Body of pancreas (tissue), 4 donors: ENCODE data around the gene DENND1A. TPM values are rescaled to one million over a fixed set of nuclear protein-coding genes. Genes with fewer than 3 reads are reported as not detected.

Experiments used
- ATAC-seq: fragments of 150-250 bp; one replicate; pipeline ENCODE4 v1.9.1; 2016
- DNase-seq, 4 donors: peaks; one replicate each; pipeline ENCODE4 v3.0.0-alpha.2; 2019
- H3K27ac ChIP-seq, 4 donors: fragments of 200-600 bp; sonication (generic); 1 replicate in 3 of 4; 2 replicates in 1 of 4; pipeline versions ENCODE4 v1.5.1 to v1.6.1; 2016 to 2019; ENCODE audit warnings: mild to moderate bottlenecking in 1 of 4, mixed read lengths in 1 of 4, moderate library complexity in 1 of 4
- H3K27me3 ChIP-seq, 2 donors: fragments of 200-600 bp; sonication (generic); one replicate each; pipeline ENCODE4 v1.6.0; 2016; ENCODE audit warnings: mild to moderate bottlenecking in 1 of 2
- H3K36me3 ChIP-seq, 2 donors: fragments of 200-600 bp; sonication (generic); replicated peaks in 1 of 2; 2 replicates each; pipeline ENCODE4 v1.5.1; 2016; ENCODE audit warnings: low read depth in 2 of 2; ENCODE audit not compliant: insufficient read depth in 1 of 2
- H3K4me1 ChIP-seq: fragments of 200-600 bp; sonication (generic); one replicate; pipeline ENCODE4 v1.6.0; 2016
- H3K4me3 ChIP-seq, 2 donors: fragments of 200-600 bp; sonication (generic); 1 replicate in 1 of 2; 2 replicates in 1 of 2; pipeline ENCODE4 v1.5.1; 2016 to 2019
- H3K9me3 ChIP-seq, 3 donors: fragments of 200-600 bp; sonication (generic); 1 replicate in 2 of 3; 2 replicates in 1 of 3; pipeline ENCODE4 v1.5.1; 2016
- CTCF ChIP-seq, 7 experiments: fragments of 450-650 bp in 4 of 7; fragments of 200-600 bp in 3 of 7; sonication (generic) in 3 of 7; IDR thresholded peaks; one replicate each; pipeline ENCODE4 v1.5.1; 2016 to 2019; ENCODE audit warnings: antibody characterized with exemption in 7 of 7
- POLR2A ChIP-seq, 3 donors: fragments of 450-650 bp; IDR thresholded peaks; one replicate each; pipeline ENCODE4 v1.6.1; 2016; ENCODE audit warnings: antibody characterized with exemption in 3 of 3, mild to moderate bottlenecking in 2 of 3
- WGBS, 2 donors: methylation state at CpG; one replicate each; pipeline ENCODE4 v1.1.5; 2017; 5-methylcytosine and 5-hydroxymethylcytosine counted together
- intact Hi-C: fragments of 100-400 bp; cut with DNase I; formaldehyde crosslinking; loops from one replicate; pipeline ENCODE4 v1.15.1; 2023
- total RNA-seq, 2 donors: library from RNA; depleted of rRNA; stranded (reverse); fragments of >200 nt; gene quantifications; one replicate each; pipeline ENCODE4 v1.1.0, GENCODE V29; 2016

Gene DENND1A
- total RNA-seq, 2 donors from 2014 or later, result 7.6 to 8.6 TPM

GRCh38 chr9:123397975-123398374 lies 532.0 kb downstream of the DENND1A start:
- no peak for ATAC-seq
- Histone ChIP-seq H3K27ac (no peak overlapping the region), H3K9me3 (no peaks in the 10 kb centered on the region), H3K4me3 (no peak overlapping the region), H3K27me3 (no peaks in the 10 kb centered on the region), H3K36me3 (no peaks in the 10 kb centered on the region), H3K4me1 (no peaks in the 10 kb centered on the region)
- DNase-seq, result no peak
- WGBS, 2 donors, result 86 to 88% methylated on average over 4 of the region's 4 CpGs
- TF ChIP-seq POLR2A (IDR thresholded peaks at IDR 0.05) (no peak), CTCF (IDR thresholded peaks at IDR 0.05) (no peak)
- intact Hi-C loops, result no loop called here

DNA sequence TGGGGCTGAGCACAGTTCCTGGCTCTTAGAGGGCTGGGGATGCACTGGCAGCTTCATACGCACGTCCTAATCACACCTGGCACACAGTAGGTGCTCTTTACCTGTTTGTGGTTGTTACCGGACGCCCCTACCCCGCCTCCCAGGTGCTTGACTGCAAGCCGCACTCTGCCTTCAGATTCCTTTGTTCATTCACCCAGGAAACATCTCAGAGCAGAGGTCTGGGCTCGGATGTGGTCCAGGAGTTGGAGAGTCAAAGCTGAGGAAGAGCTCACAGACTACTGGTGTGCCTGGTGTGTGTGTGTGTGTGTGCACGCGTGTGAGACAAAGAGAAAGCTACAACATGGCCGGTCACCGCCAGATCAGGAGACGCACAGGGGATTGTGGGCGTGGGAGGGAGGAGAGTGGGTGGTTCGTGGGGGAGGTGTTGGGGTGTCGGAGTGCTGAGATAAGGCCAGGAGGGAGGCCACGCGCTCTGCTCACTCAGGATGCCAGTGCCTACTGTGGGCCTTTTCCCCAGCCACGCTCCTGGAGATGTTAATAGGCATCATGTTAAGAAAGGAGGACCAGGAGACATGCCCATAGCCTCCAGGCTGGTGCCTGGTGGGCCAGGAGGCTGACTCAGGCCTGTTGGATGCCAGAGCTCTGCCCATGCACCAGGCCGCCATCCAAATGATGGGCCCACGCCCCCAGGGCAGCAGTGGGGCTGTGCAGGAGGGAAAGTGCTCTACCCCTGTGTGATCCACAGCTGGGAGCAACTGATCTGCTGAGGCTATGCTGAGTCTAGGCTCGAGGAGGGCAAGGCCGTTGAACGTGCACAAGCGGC lies 534.0 kb downstream of the DENND1A start:
- Histone ChIP-seq H3K36me3 (no peaks in the 10 kb centered on the region), H3K27me3 (no peaks in the 10 kb centered on the region), H3K4me3 (no peak overlapping the region), H3K27ac (no peak overlapping the region), H3K4me1 (no peaks in the 10 kb centered on the region), H3K9me3 (no peaks in the 10 kb centered on the region)
- TF ChIP-seq POLR2A (IDR thresholded peaks at IDR 0.05) (no peak), CTCF (IDR thresholded peaks at IDR 0.05) (no peak)
- DNase-seq (no peak), ATAC-seq (no peak)
- 90 to 91% methylated on average over 17 to 24 of the region's 24 CpGs for WGBS, 2 donors
- intact Hi-C loops, result no loop called here

- H3K4me3 ChIP-seq, result no peak overlapping the region
- no peaks in the 10 kb centered on the region for H3K27me3 ChIP-seq
- DNase-seq (no peak), ATAC-seq (no peak)
- H3K9me3 ChIP-seq, result no peaks in the 10 kb centered on the region
- no peaks in the 10 kb centered on the region for H3K4me1 ChIP-seq
- H3K27ac ChIP-seq, result no peak overlapping the region
- WGBS, 2 donors, result 62% methylated on average over 5 of the region's 5 CpGs; no CpG with 5 or more reads in 1 of the 2 donors
- intact Hi-C loops, result no loop called here
- no peaks in the 10 kb centered on the region for H3K36me3 ChIP-seq
- no peak for TF ChIP-seq POLR2A (IDR thresholded peaks at IDR 0.05)
- TF ChIP-seq CTCF (IDR thresholded peaks at IDR 0.05), result no peak
Observed at GRCh38 chr9:123395276-123395688, 534.6 kb downstream of the DENND1A start.

- H3K27ac ChIP-seq, result no peak overlapping the region
Observed at GRCh38 chr9:123394291-123395235, 535.4 kb downstream of the DENND1A start.

More at GRCh38 chr9:123394291-123395235, 535.4 kb downstream of the DENND1A start:
- 82 to 92% methylated on average over 15 to 16 of the region's 16 CpGs for WGBS, 2 donors
- intact Hi-C loops, result no loop called here
- no peak for ATAC-seq
- no peak for TF ChIP-seq POLR2A (IDR thresholded peaks at IDR 0.05)
- TF ChIP-seq CTCF (IDR thresholded peaks at IDR 0.05), result no peak
- no peaks in the 10 kb centered on the region for H3K4me1 ChIP-seq
- no peaks in the 10 kb centered on the region for H3K27me3 ChIP-seq
- H3K9me3 ChIP-seq, result no peaks in the 10 kb centered on the region
- no peak for DNase-seq
- no peak overlapping the region for H3K4me3 ChIP-seq
- H3K36me3 ChIP-seq, result no peaks in the 10 kb centered on the region
